HG03045 (cell line): ENCODE results near the gene IL31.
A peak's percentile ranks its signal among the peaks of the same experiment; 100 is the strongest.
"Not testable (repeated sequence)": the region's sequence is repeated elsewhere in the genome, so short reads cannot be mapped to it uniquely, and the experiment has no call there.

Experiments
- ATAC-seq: cut with Tn5 transposase; IDR thresholded peaks from one replicate; pipeline ENCODE4 v1.9.1; 2021; ENCODE audit warnings: mild to moderate bottlenecking, moderate library complexity; ENCODE audit not compliant: unreplicated experiment

IL31 gene

GRCh38 chr12:122194804-122195203, 20.8 kb upstream of the IL31 start:
- ATAC-seq = no peak

DNA sequence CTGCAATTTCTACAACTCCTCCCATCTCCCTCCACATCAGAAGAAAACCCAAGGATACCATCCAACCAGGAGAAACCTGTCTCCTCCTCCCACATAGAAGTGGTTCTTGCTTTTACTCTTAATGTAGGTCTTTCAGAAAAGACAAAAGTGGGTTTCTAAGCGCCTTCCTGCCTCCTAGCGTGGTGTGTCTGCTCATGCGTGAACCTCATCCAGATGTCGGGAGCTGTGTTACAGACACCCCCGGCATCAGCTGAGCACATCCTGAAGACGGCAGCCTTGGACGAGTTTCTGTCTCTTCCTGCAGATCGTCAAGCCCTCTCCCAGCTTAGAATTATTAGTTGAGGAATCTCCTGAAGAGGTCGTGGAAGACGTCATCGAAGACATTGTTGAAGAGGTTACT, 18.4 kb upstream of the IL31 start:
- no peak for ATAC-seq

DNA sequence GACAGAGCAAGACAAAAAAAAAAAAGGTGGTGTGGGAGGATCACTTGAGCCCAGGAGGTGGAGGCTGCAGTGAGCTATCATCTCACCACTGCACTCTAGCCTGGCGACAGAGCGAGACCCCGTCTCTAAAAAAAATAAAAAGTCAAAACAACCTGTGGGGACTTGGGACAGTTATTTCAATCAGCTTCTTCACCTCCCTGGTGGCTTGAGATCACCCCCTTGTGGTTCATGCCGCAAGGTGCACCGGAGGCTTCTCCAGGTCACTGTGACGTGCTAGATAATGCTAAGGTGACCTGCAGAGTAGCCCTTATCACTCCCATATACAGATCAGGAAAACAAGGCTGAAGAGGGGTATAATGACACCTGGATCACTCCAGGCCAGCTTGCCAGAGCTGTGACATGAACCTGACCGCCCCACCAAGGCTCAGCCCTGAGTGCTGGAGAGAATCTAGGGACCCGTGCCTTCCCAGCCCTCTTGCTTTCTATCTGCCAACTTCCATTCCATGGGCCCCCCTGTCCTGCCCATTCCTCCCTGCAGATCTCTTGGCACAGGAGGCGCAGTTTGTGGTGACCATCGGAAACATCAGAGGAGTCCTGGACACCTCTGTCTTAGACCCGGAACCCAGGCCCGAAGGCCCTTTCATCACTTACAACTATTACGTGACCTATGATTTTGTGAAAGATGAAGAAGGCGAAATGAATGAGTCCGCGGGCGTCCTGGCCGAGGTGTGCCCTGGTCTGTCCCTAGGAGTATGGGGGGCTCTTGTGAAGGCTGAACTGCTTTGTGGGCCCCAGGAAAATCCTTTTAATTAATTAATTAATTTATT, 17.0 kb upstream of the IL31 start:
- no peak for ATAC-seq

DNA sequence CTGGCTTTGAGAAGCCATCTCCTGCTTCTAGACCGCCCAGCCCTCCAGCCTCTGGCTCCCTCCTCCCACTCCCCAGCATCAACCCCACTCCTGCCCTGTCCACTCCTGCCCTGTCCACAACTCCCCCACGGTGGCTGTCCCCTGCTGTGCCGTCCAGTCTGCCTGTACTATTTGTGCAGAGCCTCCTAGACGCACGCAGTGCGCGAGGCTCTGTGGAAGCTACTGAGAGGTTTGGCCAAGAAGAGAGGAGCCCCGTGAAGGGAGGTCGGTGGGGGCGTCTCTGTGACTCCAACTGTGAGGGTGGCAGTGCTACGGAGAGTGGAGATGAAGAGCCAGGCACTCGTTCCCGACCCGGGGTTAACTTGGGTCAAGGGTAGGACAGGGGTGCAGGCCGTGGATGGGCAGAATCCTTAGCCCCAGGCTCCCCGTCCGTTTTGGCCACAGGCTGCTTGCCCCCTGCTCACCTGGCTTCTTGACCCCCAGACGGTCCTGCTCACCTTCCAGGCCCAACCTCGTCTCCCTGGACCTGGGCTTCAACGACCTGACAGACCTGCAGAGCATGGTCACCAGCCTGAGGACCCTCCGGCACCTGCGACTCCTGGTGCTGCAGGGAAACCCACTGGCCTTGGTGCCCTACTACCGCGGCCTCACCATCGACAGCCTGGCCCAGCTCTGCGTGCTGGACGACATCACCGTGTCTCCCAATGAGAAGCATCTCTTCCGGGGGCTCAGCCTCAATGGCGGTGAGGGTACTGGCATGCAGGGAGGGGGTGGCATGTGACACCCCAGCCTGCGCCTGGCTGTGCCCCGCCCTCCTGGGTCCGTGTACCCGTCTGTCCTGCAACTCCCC, 15.8 kb upstream of the IL31 start:
- no peak for ATAC-seq

DNA sequence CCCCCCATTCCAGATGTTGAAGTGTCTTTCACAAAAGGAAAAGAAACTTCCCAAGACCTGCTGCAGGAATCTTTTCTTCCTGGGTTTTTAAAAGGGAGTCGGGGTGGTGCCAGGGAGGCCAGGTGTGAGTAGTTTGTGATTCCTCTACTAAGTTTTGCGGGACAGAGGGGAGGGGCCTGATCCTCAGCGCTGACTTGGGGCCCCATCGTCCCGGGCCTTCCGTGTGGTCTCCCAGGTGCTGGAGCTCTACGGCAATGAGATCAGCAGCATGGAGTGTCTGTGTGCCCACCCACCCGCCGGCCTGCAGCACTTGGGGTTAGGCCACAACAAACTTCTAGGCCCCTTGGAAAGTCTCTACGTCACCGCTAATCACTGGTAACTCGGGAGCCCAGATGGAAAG, 13.4 kb upstream of the IL31 start:
- ATAC-seq = no peak

- no peak for ATAC-seq
These were observed 11.6 kb upstream of the IL31 start for GRCh38 chr12:122185494-122186082.

DNA sequence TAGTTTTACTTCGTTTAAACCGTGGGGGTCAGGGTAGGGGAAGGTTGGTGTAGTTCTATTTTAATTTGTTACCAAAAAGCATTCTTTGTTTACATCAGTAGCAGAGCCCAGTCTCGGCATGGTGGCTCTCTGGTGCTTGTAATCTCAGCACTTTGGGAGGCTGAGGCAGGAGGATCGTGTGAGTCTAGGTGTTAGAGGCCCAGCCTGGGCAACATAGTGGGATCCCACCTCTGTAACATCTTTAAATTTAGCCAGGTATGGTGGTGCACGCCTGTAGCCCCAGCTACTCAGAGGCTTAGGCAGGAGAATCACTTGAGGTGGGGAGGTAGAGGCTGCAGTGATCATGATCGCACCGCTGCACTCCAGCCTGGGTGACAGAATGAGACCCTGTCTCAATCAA, 11.1 kb upstream of the IL31 start:
- ATAC-seq = no peak

GRCh38 chr12:122184517-122184916, 10.5 kb upstream of the IL31 start:
- no peak for ATAC-seq

DNA sequence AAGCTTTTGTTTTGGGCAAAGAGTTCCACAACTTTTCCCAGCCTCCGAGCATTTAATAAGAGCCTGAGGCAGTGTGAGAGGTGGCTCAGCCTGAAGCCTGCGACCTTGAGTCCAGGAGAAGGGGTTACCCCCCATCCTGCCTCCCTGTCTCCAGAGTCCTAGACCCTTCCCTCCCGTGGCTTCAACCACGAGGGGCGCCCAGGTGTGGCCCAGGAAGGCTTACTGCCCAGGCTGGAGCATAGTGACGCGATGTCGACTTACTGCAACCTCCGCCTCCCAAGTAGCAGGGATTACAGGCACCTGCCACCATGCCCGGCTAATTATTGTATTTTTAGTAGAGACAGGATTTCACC, 9.5 kb upstream of the IL31 start:
- ATAC-seq = no peak

GRCh38 chr12:122182887-122183587, 9.0 kb upstream of the IL31 start, which contains the start of gene LRRC43:
LRRC43 (plus strand) TSS chr12:122183123; CDS start chr12:122183145, 22 bp downstream.
- ATAC-seq = no peak

DNA sequence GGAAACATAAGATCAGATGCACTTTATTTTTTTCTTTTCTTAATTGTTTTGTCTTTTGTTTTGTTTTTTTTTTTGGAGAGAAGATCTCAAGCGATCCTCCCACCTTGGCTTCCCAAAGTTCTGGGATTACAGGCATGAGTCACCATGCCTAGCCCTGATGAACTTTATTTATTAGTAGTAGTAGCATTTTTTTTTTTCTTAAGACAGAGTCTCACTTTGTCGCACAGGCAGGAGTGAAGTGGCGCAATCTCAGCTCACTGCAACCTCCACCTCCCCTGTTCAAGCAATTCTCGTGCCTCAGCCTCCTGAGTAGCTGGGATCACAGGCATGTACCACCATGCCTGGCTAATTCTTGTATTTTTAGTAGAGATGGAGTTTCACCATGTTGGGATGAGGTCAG, 2.5 kb upstream of the IL31 start:
- ATAC-seq = not testable (repeated sequence)

DNA sequence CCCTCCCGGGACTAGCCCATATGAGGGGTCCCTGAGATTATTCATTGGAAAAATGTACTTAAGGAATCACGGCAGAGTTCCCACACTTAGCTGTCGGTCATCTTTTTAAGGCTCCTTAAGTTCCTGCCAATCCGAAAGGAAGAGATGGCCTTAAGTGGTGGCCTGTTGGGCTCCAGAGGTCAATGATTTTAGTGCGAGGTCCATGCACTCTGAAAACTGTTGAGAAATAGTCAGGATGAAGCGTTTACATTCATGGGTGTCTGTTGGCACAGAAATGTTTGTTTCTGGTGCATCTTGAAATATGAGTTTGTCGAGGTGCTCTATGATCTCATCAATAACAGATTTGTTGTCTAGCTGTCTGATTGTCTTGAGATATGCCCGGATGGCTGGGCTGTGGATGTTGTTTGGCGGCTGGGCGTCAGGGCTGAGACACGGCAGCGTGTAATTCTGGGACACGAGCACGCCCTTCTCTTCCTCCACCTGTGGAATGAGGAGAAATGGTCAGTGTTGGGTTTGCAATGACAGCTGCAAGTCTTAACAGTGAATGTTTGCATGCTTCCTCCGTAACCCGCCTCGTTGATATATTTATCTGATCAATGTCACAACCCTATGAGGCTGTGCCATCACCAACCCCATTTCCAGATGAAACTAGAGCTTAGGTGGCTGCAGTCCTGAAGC, 1.6 kb downstream of the IL31 start:
- ATAC-seq = no peak

DNA sequence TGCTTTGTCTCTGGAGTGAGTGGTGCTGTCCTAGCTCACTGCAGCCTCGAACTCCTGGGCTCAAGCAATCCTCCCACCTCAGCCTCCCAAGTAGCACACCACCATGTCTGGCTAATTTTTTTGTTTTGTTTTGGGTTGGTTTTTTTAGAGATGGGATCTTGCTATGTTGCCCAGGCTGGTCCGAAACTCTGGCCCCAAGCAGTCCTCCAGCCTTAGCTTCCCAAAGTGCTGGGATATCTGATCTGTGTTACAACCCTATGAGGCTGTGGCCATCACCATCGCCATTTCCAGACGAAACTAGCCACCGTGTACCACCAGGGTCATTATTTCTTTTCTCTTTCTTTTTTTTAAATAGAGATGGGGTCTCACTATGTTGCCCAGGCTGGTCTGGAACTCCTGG, 2.6 kb downstream of the IL31 start:
- no peak for ATAC-seq

DNA sequence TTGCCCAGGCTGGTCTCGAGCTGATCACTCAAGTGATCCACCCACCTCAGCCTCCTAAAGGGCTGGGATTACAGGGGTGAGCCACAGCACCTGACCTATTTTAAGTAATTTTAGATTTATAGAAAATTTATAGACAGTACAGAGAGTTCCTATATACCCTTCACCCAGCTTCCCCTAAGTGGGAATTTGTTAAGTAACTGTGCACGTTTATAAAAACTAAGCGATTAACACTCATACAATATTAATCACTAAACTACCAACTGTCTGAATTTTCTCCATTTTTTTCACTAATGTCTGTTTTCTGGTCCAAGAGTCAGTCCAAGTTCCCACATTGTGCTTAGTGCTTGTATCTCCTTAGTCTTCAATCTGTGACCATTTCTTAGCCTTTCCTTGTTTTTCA, 5.5 kb downstream of the IL31 start:
- ATAC-seq = no peak

GRCh38 chr12:122167356-122167925, 6.6 kb downstream of the IL31 start:
- no peak for ATAC-seq

DNA sequence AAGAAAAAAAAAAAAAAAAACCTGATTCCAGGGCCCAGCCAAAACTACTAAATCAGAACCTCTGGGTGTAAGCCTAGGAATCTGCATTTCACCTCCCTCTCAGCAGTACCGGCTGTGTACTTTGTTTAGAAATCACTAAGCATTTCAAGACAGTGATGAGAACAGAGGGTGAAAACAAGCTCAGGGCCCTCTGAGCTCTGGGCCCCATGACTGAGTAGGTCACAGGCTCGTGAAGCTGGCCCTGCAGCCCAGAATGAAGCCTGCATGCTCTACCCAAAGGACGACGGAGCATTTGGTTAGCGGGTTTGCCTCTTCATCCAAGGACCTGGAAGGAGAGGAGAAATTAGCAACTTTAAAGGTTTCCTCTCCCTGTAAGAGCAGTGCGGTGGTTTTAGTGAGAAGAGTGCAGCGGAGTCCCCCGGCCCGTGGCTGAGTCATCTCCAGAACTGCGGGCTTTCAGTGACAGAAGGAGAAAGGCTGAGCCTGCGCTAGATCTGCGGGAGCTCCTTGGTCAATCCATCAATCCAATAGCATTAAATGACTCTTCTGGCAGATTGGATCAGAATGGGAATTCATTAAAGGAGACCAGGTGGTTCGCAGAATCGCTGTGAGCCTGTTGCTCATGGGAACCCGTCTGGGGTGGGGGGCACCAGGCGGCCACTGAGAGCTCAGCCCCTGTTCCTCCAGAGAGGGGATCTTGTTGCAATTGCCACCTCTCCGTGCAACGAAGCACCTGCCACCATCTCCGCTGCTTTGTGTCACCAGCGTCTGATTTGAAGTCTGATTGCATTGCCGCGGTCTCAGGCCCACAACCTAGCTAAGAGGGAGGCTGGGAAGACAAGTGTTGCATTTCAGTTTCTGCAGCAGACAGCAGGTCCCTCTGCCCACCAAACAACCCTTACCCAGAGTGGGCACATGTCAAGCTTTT, 7.3 kb downstream of the IL31 start:
- ATAC-seq = peak; percentile 62

DNA sequence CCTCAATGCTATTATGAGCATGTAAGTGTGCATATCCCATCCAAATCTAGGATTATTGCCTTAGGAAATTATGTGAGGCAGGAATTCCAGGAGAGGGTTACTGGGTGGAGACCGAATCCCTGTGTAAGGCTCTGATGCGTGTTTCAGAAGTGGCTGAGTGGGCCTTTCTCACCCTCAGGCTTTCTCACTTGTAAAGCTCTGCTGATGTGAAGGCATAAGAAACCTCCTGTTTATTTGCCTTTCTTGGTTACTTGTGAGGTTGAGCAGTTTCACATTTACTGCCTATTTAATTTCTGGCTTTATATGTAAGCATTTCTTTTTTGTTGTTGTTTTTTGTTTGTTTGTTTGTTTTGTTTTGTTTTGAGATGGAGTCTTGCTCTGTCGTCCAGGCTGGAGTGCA, 11.0 kb downstream of the IL31 start:
- ATAC-seq = no peak

DNA sequence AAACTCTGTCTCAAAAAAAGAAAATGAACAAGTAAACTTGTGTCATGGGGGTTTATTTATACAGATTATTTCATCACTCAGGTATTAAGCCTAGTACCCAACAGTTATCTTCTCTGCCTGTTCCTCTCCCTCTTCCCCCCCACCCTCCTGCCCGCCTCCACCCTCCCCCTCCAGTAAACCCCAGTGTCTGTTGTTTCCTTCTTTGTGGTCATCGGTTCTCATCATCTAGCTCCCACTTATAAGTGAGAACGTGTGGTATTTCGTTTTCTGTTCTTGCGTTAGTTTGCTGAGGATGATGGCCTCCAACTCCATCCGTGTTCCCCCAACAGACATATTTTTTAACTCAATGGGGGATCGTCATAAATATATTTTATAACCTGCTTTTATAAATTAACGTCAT, 12.3 kb downstream of the IL31 start:
- ATAC-seq = no peak

GRCh38 chr12:122160761-122161160, 13.3 kb downstream of the IL31 start:
- no peak for ATAC-seq
